PC-9 (cell line): Measurements from ENCODE around the gene ST8SIA1. TPM values are rescaled to one million over a fixed set of nuclear protein-coding genes. Genes with fewer than 3 reads are reported as not detected.

ENCODE experiments used
- BruUV-seq: library from RNA; stranded (reverse); fragments of 400-500 nt; replicated peaks from 2 replicates; lab custom pipeline; 2021; lab: Mats Ljungman, UMichigan
- CTCF ChIA-PET: fragments of 300-600 bp; sonication (Branson Sonifier 250); formaldehyde crosslinking; loops from one replicate; lab custom pipeline; 2022; ENCODE audit warnings: antibody characterized with exemption; lab: Charles Lee
- POLR2A ChIA-PET: fragments of 300-600 bp; sonication (Branson Sonifier 250); formaldehyde crosslinking; loops from one replicate; lab custom pipeline; 2022; ENCODE audit warnings: antibody characterized with exemption; ENCODE audit not compliant: unreplicated experiment; lab: Charles Lee
- DNase-seq, 2 experiments: peaks; one replicate each; pipeline versions ENCODE4 v3.0.0 to v3.0.0-alpha.2; 2015 to 2022; ENCODE audit warnings: mixed read lengths in 1 of 2
- H2AFZ ChIP-seq: fragments of 200-600 bp; sonication (generic); 2 replicates; pipeline ENCODE4 v1.8.1; 2017; ENCODE audit warnings: antibody characterized with exemption
- H3F3A ChIP-seq: fragments of 200-600 bp; sonication (generic); 2 replicates; pipeline ENCODE4 v1.8.1; 2017; ENCODE audit warnings: antibody characterized with exemption, mild to moderate bottlenecking, low read depth; ENCODE audit not compliant: insufficient read depth
- H3K27ac ChIP-seq: fragments of 200-600 bp; sonication (generic); 2 replicates; pipeline ENCODE4 v1.6.1; 2016; ENCODE audit warnings: mixed run types
- H3K27me3 ChIP-seq: fragments of 200-600 bp; sonication (generic); 2 replicates; pipeline ENCODE4 v1.6.1; 2016; ENCODE audit warnings: low read depth, mixed run types; ENCODE audit not compliant: insufficient read depth
- H3K36me3 ChIP-seq: fragments of 200-600 bp; sonication (generic); 2 replicates; pipeline ENCODE4 v1.6.1; 2016; ENCODE audit warnings: low read depth, mixed run types
- H3K4me1 ChIP-seq: fragments of 200-600 bp; sonication (generic); replicated peaks from 2 replicates; pipeline ENCODE4 v1.6.1; 2016; ENCODE audit warnings: mixed run types; ENCODE audit not compliant: insufficient read depth
- H3K4me2 ChIP-seq: fragments of 200-600 bp; sonication (generic); 2 replicates; pipeline ENCODE4 v1.6.1; 2017; ENCODE audit warnings: mixed run types
- H3K4me3 ChIP-seq: fragments of 200-600 bp; sonication (generic); 2 replicates; pipeline ENCODE4 v1.6.1; 2016; ENCODE audit warnings: mixed run types
- H3K79me2 ChIP-seq: fragments of 200-600 bp; sonication (generic); 2 replicates; pipeline ENCODE4 v1.6.1; 2017; ENCODE audit warnings: low read depth, mixed run types
- H3K9me2 ChIP-seq: fragments of 200-600 bp; sonication (generic); 2 replicates; pipeline ENCODE4 v1.8.1; 2017; ENCODE audit warnings: mild to moderate bottlenecking; ENCODE audit not compliant: insufficient read depth
- H3K9me3 ChIP-seq: fragments of 200-600 bp; sonication (generic); 2 replicates; pipeline ENCODE4 v1.8.1; 2016; ENCODE audit warnings: low read depth; ENCODE audit not compliant: insufficient read depth
- H4K20me1 ChIP-seq: fragments of 200-600 bp; sonication (generic); 2 replicates; pipeline ENCODE4 v1.8.1; 2017; ENCODE audit not compliant: insufficient read depth
- EZH2 ChIP-seq: fragments of 200-600 bp; sonication (generic); IDR thresholded peaks from 2 replicates; pipeline ENCODE4 v1.8.0; 2017; ENCODE audit warnings: antibody characterized with exemption, low read depth
- intact Hi-C: fragments of 100-400 bp; cut with micrococcal nuclease; formaldehyde crosslinking; loops from one replicate; pipeline ENCODE4 v1.10.0; 2022; ENCODE audit not compliant: unreplicated experiment
- total RNA-seq: library from RNA; stranded (reverse); gene quantifications from 2 replicates; pipeline ENCODE4 v1.2.3, GENCODE V29; 2021
- TF ChIP-seq, protein P1 (sequence below): fragments of 200-600 bp; sonication (generic); conservative IDR thresholded peaks from 2 replicates; pipeline ENCODE4 v1.6.1; 2017; ENCODE audit warnings: mixed run types, antibody characterized with exemption, mild to moderate bottlenecking, moderate library complexity

Gene ST8SIA1
- total RNA-seq, 1 experiment from 2014 or later: 3.1 TPM

DNA sequence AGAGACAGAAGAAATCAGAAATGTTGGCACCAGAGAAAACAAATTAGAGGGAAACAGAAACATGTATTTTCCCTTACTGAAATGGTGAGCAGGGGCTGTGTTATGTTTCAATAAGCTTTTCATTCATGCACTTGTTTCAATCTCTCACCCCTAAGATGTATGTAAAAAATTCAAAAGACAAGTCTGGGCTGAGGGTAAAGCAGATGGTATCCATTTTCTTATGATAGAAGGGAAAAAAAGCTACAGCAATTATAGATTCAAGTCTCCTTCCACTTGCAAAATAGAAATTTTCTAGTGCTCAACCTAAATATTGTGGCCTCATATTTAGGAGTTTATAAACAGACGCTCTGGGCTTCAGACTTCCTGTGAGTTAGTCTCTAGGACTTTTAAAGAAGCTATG lies 138.3 kb downstream of the ST8SIA1 start:
- Histone ChIP-seq H3K27me3 (no peaks in the 10 kb centered on the region), H3K27ac (no peak overlapping the region), H2AFZ (no peak overlapping the region), H3K9me3 (0 out of 2 replicates have a peak, but pooled peaks cover 2% of the 10 kb centered on the region), H3K36me3 (no peaks in the 10 kb centered on the region), H3K9me2 (no peaks in the 10 kb centered on the region), H3K4me2 (no peak overlapping the region), H3K4me1 (no peaks in the 10 kb centered on the region), H3K4me3 (no peak overlapping the region), H3F3A (no peaks in the 10 kb centered on the region), H3K79me2 (no peaks in the 10 kb centered on the region), H4K20me1 (no peaks in the 10 kb centered on the region)
- CTCF ChIA-PET: no interaction called here
- no peak for DNase-seq
- intact Hi-C loops: no loop called here
- no TSS peak for BruUV-seq
- no peak for TF ChIP-seq EZH2
- TF ChIP-seq, protein P1, sequence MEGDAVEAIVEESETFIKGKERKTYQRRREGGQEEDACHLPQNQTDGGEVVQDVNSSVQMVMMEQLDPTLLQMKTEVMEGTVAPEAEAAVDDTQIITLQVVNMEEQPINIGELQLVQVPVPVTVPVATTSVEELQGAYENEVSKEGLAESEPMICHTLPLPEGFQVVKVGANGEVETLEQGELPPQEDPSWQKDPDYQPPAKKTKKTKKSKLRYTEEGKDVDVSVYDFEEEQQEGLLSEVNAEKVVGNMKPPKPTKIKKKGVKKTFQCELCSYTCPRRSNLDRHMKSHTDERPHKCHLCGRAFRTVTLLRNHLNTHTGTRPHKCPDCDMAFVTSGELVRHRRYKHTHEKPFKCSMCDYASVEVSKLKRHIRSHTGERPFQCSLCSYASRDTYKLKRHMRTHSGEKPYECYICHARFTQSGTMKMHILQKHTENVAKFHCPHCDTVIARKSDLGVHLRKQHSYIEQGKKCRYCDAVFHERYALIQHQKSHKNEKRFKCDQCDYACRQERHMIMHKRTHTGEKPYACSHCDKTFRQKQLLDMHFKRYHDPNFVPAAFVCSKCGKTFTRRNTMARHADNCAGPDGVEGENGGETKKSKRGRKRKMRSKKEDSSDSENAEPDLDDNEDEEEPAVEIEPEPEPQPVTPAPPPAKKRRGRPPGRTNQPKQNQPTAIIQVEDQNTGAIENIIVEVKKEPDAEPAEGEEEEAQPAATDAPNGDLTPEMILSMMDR: no peak
- POLR2A ChIA-PET: no interaction called here

DNA sequence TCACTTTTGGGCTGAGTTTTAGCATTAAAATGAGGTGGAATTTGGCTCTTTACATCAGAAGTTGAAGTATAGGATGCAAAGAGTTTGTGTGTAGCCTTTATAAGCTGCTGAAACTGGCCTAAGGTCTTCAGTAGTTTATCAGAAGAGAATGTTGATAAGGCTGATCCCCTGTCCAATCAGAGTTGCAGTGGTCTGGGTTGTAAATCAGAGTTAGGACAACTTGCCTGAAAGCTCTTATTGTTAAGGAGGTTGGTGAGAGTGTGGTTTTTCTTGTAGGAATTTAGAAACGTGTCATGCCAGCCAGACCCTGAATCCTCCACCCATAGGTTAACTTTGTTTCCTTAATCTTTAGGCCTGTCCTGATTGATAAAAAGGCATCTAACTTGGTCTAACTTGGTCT lies 143.5 kb downstream of the ST8SIA1 start:
- Histone ChIP-seq H3K4me2 (no peak overlapping the region), H3K79me2 (no peaks in the 10 kb centered on the region), H2AFZ (no peak overlapping the region; the same call in 1 of the 2 replicates), H3K36me3 (no peaks in the 10 kb centered on the region), H3K9me2 (no peaks in the 10 kb centered on the region), H3K9me3 (no peaks in the 10 kb centered on the region), H3K4me3 (no peak overlapping the region), H3F3A (no peaks in the 10 kb centered on the region), H3K4me1 (no peaks in the 10 kb centered on the region), H3K27ac (no peak overlapping the region), H3K27me3 (no peaks in the 10 kb centered on the region), H4K20me1 (no peaks in the 10 kb centered on the region)
- no peak for TF ChIP-seq EZH2
- TF ChIP-seq, protein P1: no peak
- intact Hi-C loops: no loop called here
- CTCF ChIA-PET: no interaction called here
- no TSS peak for BruUV-seq
- POLR2A ChIA-PET: no interaction called here
- DNase-seq: no peak

DNA sequence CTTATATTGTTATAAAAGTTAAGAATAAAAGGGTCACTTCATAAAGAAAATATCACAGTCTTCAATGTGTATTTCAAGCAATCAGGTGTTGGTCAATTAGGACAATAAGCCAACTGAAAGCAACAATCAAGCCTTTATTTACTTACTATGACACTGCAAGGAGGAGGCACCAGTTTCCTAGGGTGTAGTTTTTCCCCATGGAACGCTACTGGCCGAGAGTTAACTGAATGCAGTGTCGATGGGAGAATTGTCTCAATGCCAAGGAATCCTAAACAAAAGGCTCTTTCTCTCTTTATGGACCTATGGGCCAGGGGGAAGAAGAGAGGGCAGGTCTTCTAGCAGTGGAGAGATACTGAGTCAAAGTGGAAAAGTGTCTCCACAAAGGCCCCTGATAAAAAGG lies 146.1 kb downstream of the ST8SIA1 start:
- no peaks in the 10 kb centered on the region for H3K36me3 ChIP-seq
- H3K4me2 ChIP-seq: no peak overlapping the region
- no peaks in the 10 kb centered on the region for H3K79me2 ChIP-seq
- no peaks in the 10 kb centered on the region for H3K27me3 ChIP-seq
- H3K9me2 ChIP-seq: no peaks in the 10 kb centered on the region
- H2AFZ ChIP-seq: no peak overlapping the region
- no peaks in the 10 kb centered on the region for H3K9me3 ChIP-seq
- ChIA-PET POLR2A (no interaction called here), CTCF (no interaction called here)
- TF ChIP-seq, protein P1: no peak
- TF ChIP-seq EZH2: no peak
- no peaks in the 10 kb centered on the region for H4K20me1 ChIP-seq
- BruUV-seq: no TSS peak
- no peaks in the 10 kb centered on the region for H3F3A ChIP-seq
- no peak overlapping the region for H3K27ac ChIP-seq
- DNase-seq: no peak
- intact Hi-C loops: no loop called here
- H3K4me3 ChIP-seq: no peak overlapping the region
- H3K4me1 ChIP-seq: no peaks in the 10 kb centered on the region
